A549 (cell line): ENCODE data around the gene SAMD13. TPM values are rescaled to one million over a fixed set of nuclear protein-coding genes. Genes with fewer than 3 reads are reported as not detected.

Experiments
- ATAC-seq, 2 experiments: fragments of 200-7000 bp in 1 of 2; fragments of >200 bp in 1 of 2; cut with Nextera tagmentation in 1 of 2; cut with Tn5 transposase in 1 of 2; 3 replicates each; pipeline versions ENCODE4 v1.8.0 to v1.9.1; 2018 to 2020; ENCODE audit warnings: mild to moderate bottlenecking in 1 of 2, moderate library complexity in 1 of 2
- CTCF ChIA-PET: fragments of 300-600 bp; sonication (Branson Sonifier 250); formaldehyde crosslinking; extraction: SDS; loops from one replicate; lab custom pipeline; 2021; ENCODE audit warnings: antibody characterized with exemption, inconsistent platforms; lab: Yijun Ruan, JAX
- POLR2A ChIA-PET: fragments of 350-600 bp; formaldehyde crosslinking; extraction: SDS; loops from one replicate; lab custom pipeline; 2021; ENCODE audit warnings: antibody characterized with exemption, inconsistent platforms; lab: Yijun Ruan, JAX
- DNase-seq, 2 experiments: peaks; one replicate each; pipeline versions ENCODE4 v3.0.0 to v3.0.0-alpha.2; 2011 to 2016; ENCODE audit warnings: low read depth in 1 of 2, low spot score in 1 of 2
- FAIRE-seq: peaks from 2 replicates; lab custom pipeline; 2011; peaks lifted over from hg19 to GRCh38; lab: Jason Lieb, UNC
- H3K27ac ChIP-seq, 2 experiments: fragments of >200 bp; sonication (Bioruptor Twin); formaldehyde crosslinking; 3 replicates each; pipeline ENCODE4 v1.5.1; 2016 to 2017
- H3K4me1 ChIP-seq: fragments of >200 bp; sonication (Bioruptor Twin); formaldehyde crosslinking; 3 replicates; pipeline ENCODE4 v1.6.1; 2016
- H3K4me2 ChIP-seq: fragments of >200 bp; sonication (Bioruptor Twin); formaldehyde crosslinking; 3 replicates; pipeline ENCODE4 v1.6.1; 2016
- H3K4me3 ChIP-seq: fragments of >200 bp; sonication (Bioruptor Twin); formaldehyde crosslinking; 3 replicates; pipeline ENCODE4 v1.5.1; 2016
- H3K9me3 ChIP-seq: fragments of >200 bp; sonication (Bioruptor Twin); formaldehyde crosslinking; 3 replicates; pipeline ENCODE4 v1.6.1; 2016
- BHLHE40 ChIP-seq: IDR thresholded peaks from 2 replicates; pipeline ENCODE4 v1.6.1; 2012; ENCODE audit warnings: low read depth, low read length, inconsistent platforms
- CBX2 ChIP-seq: fragments of 200-600 bp; sonication (generic); IDR thresholded peaks from 2 replicates; pipeline ENCODE4 v1.6.1; 2016; ENCODE audit warnings: low read depth, mild to moderate bottlenecking, borderline replicate concordance
- CBX8 ChIP-seq: fragments of 200-600 bp; sonication (generic); IDR thresholded peaks from 2 replicates; pipeline ENCODE4 v1.6.1; 2016
- CHD4 ChIP-seq: fragments of 200-600 bp; sonication (generic); IDR thresholded peaks from 2 replicates; pipeline ENCODE4 v1.6.1; 2016; ENCODE audit warnings: antibody characterized with exemption, mild to moderate bottlenecking, borderline replicate concordance
- E2F6 ChIP-seq: IDR thresholded peaks from 2 replicates; pipeline ENCODE4 v1.6.1; 2012; ENCODE audit warnings: low read depth, borderline replicate concordance
- EHF ChIP-seq: fragments of 250-450 bp; sonication (Bioruptor Pico); IDR thresholded peaks from 2 replicates; pipeline ENCODE4 v1.5.0; 2020; ENCODE audit warnings: mild to moderate bottlenecking
- EHMT2 ChIP-seq: fragments of 200-600 bp; sonication (generic); IDR thresholded peaks from 2 replicates; pipeline ENCODE4 v1.6.1; 2016; ENCODE audit warnings: antibody characterized with exemption, low read depth, mild to moderate bottlenecking, moderate library complexity
- EP300 ChIP-seq, 2 experiments: fragments of >200 bp; sonication (Bioruptor Twin); formaldehyde crosslinking; IDR thresholded peaks; 2 replicates in 1 of 2; 3 replicates in 1 of 2; pipeline ENCODE4 v1.6.1; 2016 to 2017
- FOSL2 ChIP-seq, 2 experiments: fragments of 450-650 bp in 1 of 2; fragments of >200 bp in 1 of 2; sonication (Bioruptor Twin) in 1 of 2; formaldehyde crosslinking; IDR thresholded peaks; 2 replicates each; pipeline versions ENCODE4 v1.5.0 to v1.6.1; 2016 to 2020; ENCODE audit warnings: mild to moderate bottlenecking in 1 of 2, moderate library complexity in 1 of 2
- GATA3 ChIP-seq: IDR thresholded peaks from 2 replicates; pipeline ENCODE4 v1.6.1; 2012; ENCODE audit warnings: borderline replicate concordance
- HEYL ChIP-seq: fragments of 250-450 bp; sonication (Bioruptor Pico); IDR thresholded peaks from 2 replicates; pipeline ENCODE4 v1.8.0; 2021; ENCODE audit warnings: mild to moderate bottlenecking, moderate library complexity
- HOXB5 ChIP-seq: fragments of 250-450 bp; sonication (Bioruptor Pico); IDR thresholded peaks from 2 replicates; pipeline ENCODE4 v1.5.0; 2020; ENCODE audit warnings: mild to moderate bottlenecking, moderate library complexity
- JUNB ChIP-seq: fragments of >200 bp; sonication (Bioruptor Twin); formaldehyde crosslinking; IDR thresholded peaks from 2 replicates; pipeline ENCODE4 v1.6.1; 2016
- MAFK ChIP-seq: fragments of 450-650 bp; IDR thresholded peaks from 2 replicates; pipeline ENCODE4 v1.6.1; 2014; ENCODE audit not compliant: partially characterized antibody
- MYC ChIP-seq: IDR thresholded peaks from 2 replicates; pipeline ENCODE4 v1.6.1; 2012; ENCODE audit warnings: mild to moderate bottlenecking, inconsistent platforms, low read length, improper control_type of control experiment, borderline replicate concordance
- NR3C1 ChIP-seq: fragments of >200 bp; sonication (Bioruptor Twin); formaldehyde crosslinking; IDR thresholded peaks from 3 replicates; pipeline ENCODE4 v1.6.1; 2017
- PBX3 ChIP-seq: IDR thresholded peaks from 2 replicates; pipeline ENCODE4 v1.6.1; 2012
- RCOR1 ChIP-seq: fragments of 150-350 bp; IDR thresholded peaks from 2 replicates; pipeline ENCODE4 v1.6.1; 2014; ENCODE audit warnings: antibody characterized with exemption, low read length, low read depth
- RFX5 ChIP-seq: fragments of 450-650 bp; IDR thresholded peaks from 2 replicates; pipeline ENCODE4 v1.7.1; 2014; ENCODE audit warnings: antibody characterized with exemption, mild to moderate bottlenecking, moderate library complexity
- SREBF2 ChIP-seq: fragments of 450-650 bp; IDR thresholded peaks from 2 replicates; pipeline ENCODE4 v1.6.1; 2014; ENCODE audit warnings: mild to moderate bottlenecking, moderate library complexity
- TFCP2L1 ChIP-seq: fragments of 250-450 bp; sonication (Bioruptor Pico); IDR thresholded peaks from 2 replicates; pipeline ENCODE4 v1.5.0; 2021; ENCODE audit warnings: mild to moderate bottlenecking
- TP53 ChIP-seq: fragments of 250-450 bp; sonication (Bioruptor Pico); IDR thresholded peaks from 2 replicates; pipeline ENCODE4 v1.5.0; 2021; ENCODE audit warnings: mild to moderate bottlenecking, moderate library complexity
- ZC3H11A ChIP-seq: fragments of 450-650 bp; IDR thresholded peaks from 2 replicates; pipeline ENCODE4 v1.6.1; 2014; ENCODE audit warnings: antibody characterized with exemption, mild to moderate bottlenecking
- ZNF302 ChIP-seq: fragments of 250-450 bp; sonication (Bioruptor Pico); IDR thresholded peaks from 2 replicates; pipeline ENCODE4 v1.9.0; 2021; ENCODE audit warnings: inconsistent platforms, mild to moderate bottlenecking, moderate library complexity
- ZSCAN20 ChIP-seq: fragments of 250-450 bp; sonication (Bioruptor Pico); IDR thresholded peaks from 2 replicates; pipeline ENCODE4 v1.8.0; 2022; ENCODE audit warnings: mild to moderate bottlenecking, moderate library complexity
- WGBS: methylation state at CpG from one replicate; pipeline ENCODE4 v1.1.6; 2017; ENCODE audit errors: missing lambda C conversion rate; 5-methylcytosine and 5-hydroxymethylcytosine counted together
- polyA plus RNA-seq, 4 experiments: library from polyadenylated mRNA; depleted of rRNA in 3 of 4; stranded (reverse); fragments of >200 nt; fragmentation: RNase III in 1 of 4; extraction: RNeasy Plus Mini Kit Qiagen cat#74134 plus additional on column Dnase treatment in 1 of 4; gene quantifications; 2 replicates in 3 of 4; 3 replicates in 1 of 4; pipeline ENCODE4 v1.2.3, GENCODE V29; 2011 to 2017
- TF ChIP-seq, protein P1 (sequence below): fragments of >200 bp; sonication (Bioruptor Twin); formaldehyde crosslinking; IDR thresholded peaks from 3 replicates; pipeline ENCODE4 v1.6.1; 2016
- TF ChIP-seq, protein P2 (sequence below): fragments of 250-450 bp; sonication (Bioruptor Pico); IDR thresholded peaks from 2 replicates; pipeline ENCODE4 v1.5.0; 2020; ENCODE audit warnings: low read depth, mild to moderate bottlenecking, moderate library complexity
- TF ChIP-seq, protein P3 (sequence below): fragments of 200-600 bp; sonication (generic); IDR thresholded peaks from 2 replicates; pipeline ENCODE4 v1.6.1; 2016; ENCODE audit warnings: antibody characterized with exemption, mild to moderate bottlenecking, moderate library complexity
- TF ChIP-seq, protein P4 (sequence below): IDR thresholded peaks from 2 replicates; pipeline ENCODE4 v1.6.1; 2012

The SAMD13 gene
- polyA plus RNA-seq, 2 of the 4 experiments (the other 2 are of a cell fraction): 0.59 to 2.4 TPM

- Histone ChIP-seq H3K4me1 (no peaks in the 10 kb centered on the region), H3K4me3 (no peak overlapping the region), H3K4me2 (no peak overlapping the region), H3K27ac (no peak overlapping the region), H3K9me3 (no peaks in the 10 kb centered on the region)
- no peak for ATAC-seq
- FAIRE-seq: no peak
- POLR2A ChIA-PET: no interaction called here
- CTCF ChIA-PET: no interaction called here
- no peak for DNase-seq
- no peak for TF ChIP-seq FOSL2 (IDR thresholded peaks at IDR 0.05)
- TF ChIP-seq FOSL2 (CRISPR knock-in tag; IDR thresholded peaks at IDR 0.05): no peak
- TF ChIP-seq CBX8: no peak
- no peak for TF ChIP-seq MAFK
- TF ChIP-seq ZC3H11A: no peak
- TF ChIP-seq CHD4: no peak
- TF ChIP-seq BHLHE40: no peak
- TF ChIP-seq GATA3: no peak
- no peak for TF ChIP-seq JUNB
- no peak for TF ChIP-seq TFCP2L1
- TF ChIP-seq, protein P1, sequence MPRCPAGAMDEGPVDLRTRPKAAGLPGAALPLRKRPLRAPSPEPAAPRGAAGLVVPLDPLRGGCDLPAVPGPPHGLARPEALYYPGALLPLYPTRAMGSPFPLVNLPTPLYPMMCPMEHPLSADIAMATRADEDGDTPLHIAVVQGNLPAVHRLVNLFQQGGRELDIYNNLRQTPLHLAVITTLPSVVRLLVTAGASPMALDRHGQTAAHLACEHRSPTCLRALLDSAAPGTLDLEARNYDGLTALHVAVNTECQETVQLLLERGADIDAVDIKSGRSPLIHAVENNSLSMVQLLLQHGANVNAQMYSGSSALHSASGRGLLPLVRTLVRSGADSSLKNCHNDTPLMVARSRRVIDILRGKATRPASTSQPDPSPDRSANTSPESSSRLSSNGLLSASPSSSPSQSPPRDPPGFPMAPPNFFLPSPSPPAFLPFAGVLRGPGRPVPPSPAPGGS: no peak
- TF ChIP-seq EHMT2: no peak
- no peak for TF ChIP-seq CBX2
- TF ChIP-seq EHF (CRISPR knock-in tag): no peak
- TF ChIP-seq EP300 (IDR thresholded peaks at IDR 0.05): no peak
- TF ChIP-seq ZNF302: no peak
- WGBS: 85% methylated on average over 3 of the region's 3 CpGs
These were observed 51.0 kb downstream of the SAMD13 start for GRCh38 chr1:84352298-84353106.

GRCh38 chr1:84353695-84354094 lies 52.2 kb downstream of the SAMD13 start:
- ATAC-seq (no peak), FAIRE-seq (no peak), DNase-seq (no peak)
- Histone ChIP-seq H3K4me1 (no peaks in the 10 kb centered on the region), H3K27ac (no peak overlapping the region), H3K4me2 (no peak overlapping the region), H3K4me3 (no peak overlapping the region), H3K9me3 (no peaks in the 10 kb centered on the region)
- ChIA-PET CTCF (interaction anchor here (1.1 kb wide), 1 partner anchor 17 kb away, joined by 3 read pairs; no protein-coding TSS in a partner anchor), POLR2A (no interaction called here)
- WGBS: 100% methylated on average over 3 of the region's 3 CpGs
- TF ChIP-seq, protein P2, sequence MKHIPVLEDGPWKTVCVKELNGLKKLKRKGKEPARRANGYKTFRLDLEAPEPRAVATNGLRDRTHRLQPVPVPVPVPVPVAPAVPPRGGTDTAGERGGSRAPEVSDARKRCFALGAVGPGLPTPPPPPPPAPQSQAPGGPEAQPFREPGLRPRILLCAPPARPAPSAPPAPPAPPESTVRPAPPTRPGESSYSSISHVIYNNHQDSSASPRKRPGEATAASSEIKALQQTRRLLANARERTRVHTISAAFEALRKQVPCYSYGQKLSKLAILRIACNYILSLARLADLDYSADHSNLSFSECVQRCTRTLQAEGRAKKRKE (CRISPR knock-in tag): no peak
- TF ChIP-seq EHF (CRISPR knock-in tag) (no peak), RCOR1 (no peak), RFX5 (no peak), ZSCAN20 (CRISPR knock-in tag) (no peak), NR3C1 (no peak), MYC (no peak), PBX3 (no peak), E2F6 (no peak), SREBF2 (no peak), CBX8 (no peak), HOXB5 (CRISPR knock-in tag) (no peak), ZNF302 (no peak), TP53 (CRISPR knock-in tag) (no peak), HEYL (CRISPR knock-in tag) (no peak), ZC3H11A (no peak), TFCP2L1 (no peak)
- TF ChIP-seq, protein P3, sequence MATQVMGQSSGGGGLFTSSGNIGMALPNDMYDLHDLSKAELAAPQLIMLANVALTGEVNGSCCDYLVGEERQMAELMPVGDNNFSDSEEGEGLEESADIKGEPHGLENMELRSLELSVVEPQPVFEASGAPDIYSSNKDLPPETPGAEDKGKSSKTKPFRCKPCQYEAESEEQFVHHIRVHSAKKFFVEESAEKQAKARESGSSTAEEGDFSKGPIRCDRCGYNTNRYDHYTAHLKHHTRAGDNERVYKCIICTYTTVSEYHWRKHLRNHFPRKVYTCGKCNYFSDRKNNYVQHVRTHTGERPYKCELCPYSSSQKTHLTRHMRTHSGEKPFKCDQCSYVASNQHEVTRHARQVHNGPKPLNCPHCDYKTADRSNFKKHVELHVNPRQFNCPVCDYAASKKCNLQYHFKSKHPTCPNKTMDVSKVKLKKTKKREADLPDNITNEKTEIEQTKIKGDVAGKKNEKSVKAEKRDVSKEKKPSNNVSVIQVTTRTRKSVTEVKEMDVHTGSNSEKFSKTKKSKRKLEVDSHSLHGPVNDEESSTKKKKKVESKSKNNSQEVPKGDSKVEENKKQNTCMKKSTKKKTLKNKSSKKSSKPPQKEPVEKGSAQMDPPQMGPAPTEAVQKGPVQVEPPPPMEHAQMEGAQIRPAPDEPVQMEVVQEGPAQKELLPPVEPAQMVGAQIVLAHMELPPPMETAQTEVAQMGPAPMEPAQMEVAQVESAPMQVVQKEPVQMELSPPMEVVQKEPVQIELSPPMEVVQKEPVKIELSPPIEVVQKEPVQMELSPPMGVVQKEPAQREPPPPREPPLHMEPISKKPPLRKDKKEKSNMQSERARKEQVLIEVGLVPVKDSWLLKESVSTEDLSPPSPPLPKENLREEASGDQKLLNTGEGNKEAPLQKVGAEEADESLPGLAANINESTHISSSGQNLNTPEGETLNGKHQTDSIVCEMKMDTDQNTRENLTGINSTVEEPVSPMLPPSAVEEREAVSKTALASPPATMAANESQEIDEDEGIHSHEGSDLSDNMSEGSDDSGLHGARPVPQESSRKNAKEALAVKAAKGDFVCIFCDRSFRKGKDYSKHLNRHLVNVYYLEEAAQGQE: no peak
- TF ChIP-seq, protein P4, sequence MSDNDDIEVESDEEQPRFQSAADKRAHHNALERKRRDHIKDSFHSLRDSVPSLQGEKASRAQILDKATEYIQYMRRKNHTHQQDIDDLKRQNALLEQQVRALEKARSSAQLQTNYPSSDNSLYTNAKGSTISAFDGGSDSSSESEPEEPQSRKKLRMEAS: no peak
